Measurements from ENCODE around the gene CETN3.

The CETN3 gene

DNA sequence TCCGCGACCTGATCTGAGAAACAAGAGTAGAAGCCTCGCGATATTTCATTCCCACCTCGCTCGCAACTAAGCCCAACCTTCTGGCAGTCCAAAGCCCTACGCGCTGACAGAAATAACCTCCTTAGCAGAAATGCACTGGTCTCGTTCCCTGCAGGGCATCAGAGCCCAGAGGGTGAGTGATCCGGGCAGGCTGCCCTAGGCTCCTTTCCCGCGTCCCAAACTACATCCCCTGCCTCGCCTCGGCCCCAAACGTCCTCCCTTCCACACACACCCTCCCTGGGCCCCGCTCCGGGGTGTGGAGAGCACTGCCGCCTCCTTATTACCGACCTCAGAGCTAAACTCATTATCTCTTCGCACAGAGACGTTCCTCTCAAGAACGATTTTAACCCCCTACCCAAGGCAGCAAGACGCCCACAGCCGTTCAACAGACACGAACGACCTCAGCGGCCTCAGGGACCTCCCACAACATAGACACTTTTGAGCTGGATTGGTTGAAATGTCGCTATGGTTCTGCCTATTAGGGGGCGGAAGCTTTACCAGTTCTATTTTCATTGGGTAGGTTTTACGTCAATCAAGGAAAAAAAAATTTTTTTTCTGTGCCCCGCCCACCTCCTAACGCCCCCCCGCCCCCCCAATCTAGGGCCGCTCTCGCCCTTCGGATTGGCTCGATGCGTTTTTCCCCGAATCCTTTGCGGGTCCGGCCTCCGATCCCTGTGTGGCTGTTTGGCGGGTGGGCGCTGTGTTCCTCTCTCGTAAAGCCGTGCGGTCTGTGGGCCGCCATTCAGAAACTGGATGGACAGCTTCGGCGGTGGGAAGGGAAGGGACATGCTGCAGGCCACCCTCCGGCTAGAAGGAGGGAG, at the start of gene CETN3:
TSS of gene CETN3 (minus strand) at position 439 of the 860 bp plus-strand sequence. CDS start at position 344, 95 bp downstream.
- peak; percentile 87 for DNase-seq

DNA sequence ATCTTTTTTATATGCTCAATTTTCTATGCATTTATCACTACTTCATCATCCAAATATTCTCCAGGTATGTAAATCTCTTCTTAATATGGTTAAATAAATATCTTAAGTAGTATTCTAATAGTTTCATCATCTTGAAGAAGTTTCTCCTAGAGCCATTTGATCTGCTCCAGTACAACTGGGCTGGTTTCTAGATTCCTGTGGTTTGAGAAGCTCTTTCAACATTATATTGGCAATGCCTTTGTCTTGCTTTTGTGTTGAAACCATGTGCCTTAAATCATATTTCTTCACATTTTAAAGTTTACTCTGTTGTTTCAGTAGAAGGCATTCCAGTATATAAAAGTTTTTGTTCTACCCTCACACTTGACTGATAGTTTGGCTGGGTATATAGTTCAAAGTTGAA, 37.4 kb upstream of the CETN3 start:
- no peak for DNase-seq

DNA sequence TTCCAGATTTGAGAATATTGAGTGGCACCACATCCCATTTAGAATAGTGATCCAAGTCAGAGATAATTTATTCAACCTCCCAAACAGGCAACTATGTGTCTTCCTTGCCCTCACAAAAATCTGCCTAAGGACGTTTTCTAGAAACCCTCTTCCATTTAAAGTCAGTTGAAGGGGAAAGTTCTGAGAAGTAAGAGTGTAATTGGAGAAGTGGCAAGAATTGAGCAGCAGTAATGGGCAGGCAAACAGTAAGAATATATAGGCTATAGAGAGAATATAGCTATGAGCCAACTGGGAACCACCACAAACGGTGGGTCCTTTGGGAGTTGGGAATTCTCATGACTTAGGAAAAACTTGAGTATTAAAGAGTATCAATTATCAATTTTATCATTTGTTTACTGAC, 31.1 kb upstream of the CETN3 start:
- no peak for DNase-seq

DNA sequence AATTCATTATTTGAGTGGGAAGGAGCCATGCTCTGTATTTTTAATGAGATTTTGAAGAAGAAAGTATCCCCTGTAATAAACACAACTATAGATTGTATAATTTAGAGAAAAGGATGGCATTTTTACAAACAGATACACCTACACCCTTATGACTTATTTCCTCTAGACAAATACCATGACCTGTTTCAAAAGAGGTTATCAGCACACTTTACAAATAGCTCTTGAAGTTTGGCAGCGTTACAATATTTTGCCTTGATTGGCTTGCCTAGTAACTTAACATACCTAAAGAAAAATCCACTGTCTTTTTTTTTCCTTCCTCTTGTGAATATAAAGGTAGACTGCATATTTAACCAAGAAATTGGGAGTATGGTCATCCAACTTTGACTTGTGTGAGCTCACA, 28.5 kb upstream of the CETN3 start:
- DNase-seq, result no peak

DNA sequence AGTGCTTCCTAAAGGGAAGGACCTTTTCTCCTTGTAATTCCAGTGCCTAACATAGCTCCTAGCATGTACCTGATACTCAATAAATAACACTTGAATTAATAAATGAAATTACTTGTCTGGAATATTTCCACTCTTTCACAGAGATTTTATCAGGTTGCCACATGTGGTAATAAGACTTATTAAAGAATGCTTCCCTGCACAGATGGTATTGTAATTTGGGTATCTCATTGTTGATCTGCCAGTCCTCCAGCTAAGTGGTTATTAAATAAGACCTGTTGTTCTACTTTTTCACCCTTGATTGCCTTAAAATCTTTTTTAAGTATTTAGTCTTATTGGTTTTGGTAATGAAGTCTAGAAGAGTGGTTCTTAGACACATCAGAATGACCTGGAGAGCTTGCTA, 28.1 kb upstream of the CETN3 start:
- DNase-seq, result no peak

DNA sequence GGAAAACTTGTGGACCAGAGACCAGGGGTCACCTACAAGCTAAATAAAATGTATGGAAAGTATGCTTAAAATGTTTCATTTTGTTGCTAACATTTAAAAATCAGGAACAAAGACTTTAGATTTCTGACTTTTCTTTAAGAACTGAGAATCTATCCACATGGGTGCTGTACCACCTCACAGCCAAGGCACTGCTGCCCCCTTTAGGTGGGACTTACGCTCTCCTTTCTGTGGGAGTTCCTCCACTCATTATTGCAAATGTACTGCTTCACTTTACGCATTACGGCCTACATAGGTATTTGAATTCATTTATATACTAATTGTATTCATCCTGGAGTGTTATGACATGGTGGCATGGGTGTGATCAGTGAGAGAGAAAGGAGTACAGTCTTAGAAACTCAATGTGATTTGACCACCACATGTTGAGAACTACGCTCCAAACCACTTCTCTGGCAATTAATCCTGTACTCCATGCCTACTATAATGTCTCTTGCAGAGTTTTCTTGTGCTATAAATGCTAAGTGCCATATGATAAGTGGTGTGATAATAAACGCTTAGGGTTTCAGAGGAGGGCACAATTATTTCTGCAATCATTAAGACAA, 24.7 kb upstream of the CETN3 start:
- DNase-seq, result peak; percentile 40

DNA sequence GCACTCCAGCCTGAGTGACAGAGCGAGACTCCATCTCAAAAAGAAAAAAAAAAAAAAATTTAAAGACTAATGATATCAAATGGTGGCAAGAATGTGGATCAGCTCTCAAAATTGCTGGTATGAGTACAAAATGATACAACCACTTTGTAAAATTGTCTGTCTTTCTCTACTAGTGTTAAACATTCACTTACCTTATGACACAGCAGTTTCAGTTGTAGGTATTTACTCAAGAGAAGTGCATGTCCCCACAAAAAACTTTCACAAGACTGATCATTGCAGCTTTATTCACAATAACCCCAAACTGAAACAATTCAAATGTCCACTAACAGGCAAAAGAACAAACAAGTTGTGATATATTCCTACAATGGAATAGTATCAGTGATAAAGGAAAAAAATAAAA, 14.7 kb upstream of the CETN3 start:
- DNase-seq, result no peak

DNA sequence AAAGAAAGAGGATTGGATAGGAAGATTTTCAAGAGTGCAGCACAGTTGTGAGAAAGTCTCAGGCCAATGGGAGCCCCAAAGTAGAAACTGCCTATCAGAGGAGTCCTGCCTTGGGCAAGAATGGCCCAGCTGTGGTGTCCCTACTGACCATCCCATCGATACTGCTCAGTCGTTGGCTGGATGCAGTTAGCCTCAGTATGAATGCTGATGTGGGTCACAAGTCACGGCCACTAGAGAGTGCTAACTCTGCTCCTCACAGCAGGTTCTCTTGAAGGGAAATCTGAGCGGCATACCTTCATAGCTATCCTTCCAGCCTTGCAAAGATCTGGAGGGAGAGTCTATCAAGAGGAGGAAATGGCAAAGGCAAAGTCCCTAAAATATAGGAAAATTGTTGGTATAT, 11.6 kb upstream of the CETN3 start:
- DNase-seq, result no peak

DNA sequence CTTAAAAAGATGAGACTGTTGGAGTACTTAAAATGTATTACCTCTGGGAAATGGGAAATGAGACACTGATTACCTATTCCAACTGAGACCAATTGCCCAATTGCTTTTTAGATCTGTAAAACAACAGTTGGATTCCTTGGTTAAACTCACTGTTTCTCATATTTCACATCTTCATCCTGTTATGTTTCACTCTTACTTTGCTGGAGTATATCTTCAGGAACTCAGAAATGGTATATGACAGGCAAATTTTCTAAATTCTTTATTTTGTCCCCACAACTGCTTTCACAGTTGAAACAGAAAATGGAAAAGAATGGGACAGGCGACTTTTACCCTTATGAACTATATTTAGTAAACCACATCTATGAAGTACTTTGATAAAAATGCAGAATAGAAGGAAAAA, 8.7 kb upstream of the CETN3 start:
- no peak for DNase-seq

DNA sequence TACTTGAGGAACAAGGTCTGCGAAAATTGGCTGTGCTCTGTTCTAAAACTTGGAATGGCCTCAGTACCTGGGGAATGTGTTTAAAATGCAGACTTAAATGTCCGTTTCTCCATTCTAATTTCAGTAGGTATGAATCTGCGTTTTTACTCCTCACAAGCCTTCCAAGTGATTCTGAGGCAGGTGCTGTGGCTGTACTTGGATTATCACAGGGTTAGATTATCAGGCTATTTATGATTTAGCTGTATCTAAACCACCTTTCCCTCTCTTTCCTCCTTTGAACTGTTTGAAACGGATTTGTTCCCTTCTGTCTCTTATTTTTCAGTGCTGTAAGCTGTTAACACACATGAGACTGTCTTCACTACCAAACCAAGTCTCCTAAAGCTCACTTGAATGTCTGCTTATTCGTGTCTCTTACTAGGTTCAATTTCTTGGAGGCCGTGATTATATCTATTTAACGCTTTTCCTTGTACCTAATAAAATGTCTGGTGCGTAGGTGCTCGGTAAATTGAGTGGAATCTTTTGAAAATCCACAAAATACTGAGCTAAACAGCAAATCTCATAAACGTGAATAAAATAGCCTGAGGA, 714 bp upstream of the CETN3 start:
- no peak for DNase-seq

DNA sequence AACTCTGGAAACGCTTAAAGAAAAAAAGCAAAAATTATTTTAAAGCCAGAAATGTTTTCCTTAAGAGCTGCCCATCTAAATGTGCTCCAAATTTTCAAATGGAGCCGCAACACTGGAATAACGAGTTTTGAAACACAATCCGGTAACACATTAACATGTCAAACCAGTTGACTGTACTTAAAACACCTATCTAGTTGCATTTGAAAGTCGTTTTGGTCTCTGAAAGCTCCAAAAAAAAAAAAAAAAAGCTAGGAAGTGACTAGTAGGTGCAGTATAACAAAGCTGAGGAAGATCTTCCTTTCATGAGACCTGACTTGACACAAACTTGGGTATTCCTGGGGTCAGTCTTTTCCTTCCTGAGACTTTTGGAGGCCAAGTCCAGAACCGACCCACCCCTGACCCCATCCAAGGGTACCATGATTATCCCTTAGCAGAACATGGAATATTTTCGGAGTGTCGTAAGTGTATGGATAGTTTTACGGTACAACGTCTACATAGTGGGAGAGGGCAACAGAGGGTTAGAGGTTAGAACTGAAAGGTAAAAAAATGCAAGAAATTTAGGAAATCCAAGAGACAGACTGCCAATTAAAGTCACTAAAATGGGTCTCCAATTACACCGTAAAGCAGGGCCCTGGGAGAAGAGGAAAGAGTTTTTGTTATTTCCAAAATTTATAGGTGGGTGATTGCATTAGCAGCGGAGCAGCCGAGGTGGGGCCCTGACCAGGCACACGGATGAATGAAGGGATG, 812 bp downstream of the CETN3 start:
- DNase-seq, result no peak

DNA sequence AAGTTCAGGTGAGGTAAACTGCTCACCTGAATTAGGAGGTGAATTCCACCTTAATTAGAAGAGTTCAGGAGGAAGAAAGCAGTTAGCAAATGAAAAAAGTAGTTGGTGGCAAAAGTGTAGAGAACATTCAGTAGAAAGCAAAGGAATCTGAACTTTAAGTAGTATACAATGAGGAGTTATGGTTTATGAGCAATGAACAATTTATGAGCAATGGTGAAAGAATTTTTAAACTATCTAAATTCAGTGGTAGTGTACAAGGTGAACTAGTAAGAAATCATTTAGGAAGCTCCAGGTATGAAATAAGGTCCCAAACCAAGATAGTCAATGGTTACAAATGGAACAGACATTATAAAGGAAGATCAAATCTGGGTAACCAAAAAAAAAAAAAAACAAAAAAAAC, 3.1 kb downstream of the CETN3 start:
- no peak for DNase-seq

DNA sequence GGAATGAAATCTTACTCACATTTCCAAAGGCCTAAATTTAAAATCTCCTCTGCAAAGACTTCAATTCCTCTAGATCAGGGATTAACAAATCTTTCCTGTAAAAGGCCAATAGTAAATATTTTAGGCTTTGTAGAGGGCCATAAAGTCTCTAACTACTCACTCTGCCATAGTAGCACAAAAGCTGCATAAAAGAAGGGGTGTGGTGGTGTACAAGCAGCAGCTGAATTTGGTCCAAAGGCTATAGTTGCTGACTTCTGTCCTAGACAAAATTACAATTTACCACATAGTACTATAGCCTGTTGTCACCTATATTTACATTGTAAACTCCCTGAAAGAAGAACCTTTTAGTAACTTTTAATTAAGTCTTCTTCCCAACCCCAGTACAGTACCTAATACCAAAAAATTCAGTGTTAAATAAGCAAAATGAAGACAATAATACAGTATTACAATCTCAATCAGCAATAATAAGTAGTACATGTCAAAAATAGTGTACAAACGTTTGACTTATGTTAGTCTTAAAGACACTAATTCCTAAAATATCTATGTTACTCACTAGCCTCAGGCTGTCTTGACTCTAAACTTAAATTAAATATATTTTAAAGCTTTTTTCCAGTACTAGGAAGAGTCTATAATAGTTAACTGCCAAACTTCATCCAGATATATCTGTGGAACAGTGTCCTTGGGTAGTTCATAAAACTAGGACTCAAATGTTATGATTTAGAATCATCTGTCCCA, 6.9 kb downstream of the CETN3 start:
- no peak for DNase-seq

DNA sequence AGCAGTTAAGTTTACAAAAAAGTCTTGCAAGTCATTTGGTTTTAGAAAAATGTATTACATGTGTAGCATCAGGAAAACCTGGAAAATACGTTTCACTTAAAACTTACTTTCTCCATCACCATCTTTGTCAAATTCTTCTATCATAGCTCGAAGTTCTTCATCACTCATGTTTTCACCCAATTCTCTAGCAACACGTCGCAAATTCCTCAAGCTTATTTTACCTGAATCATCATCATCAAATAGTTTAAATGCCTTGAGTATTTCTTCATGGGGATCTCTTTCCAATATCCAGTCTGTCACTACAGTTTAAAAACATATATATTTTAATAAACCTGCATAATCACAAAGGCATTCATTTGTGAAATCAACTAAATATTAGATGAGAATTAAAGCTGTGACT, 10.3 kb downstream of the CETN3 start:
- no peak for DNase-seq

DNA sequence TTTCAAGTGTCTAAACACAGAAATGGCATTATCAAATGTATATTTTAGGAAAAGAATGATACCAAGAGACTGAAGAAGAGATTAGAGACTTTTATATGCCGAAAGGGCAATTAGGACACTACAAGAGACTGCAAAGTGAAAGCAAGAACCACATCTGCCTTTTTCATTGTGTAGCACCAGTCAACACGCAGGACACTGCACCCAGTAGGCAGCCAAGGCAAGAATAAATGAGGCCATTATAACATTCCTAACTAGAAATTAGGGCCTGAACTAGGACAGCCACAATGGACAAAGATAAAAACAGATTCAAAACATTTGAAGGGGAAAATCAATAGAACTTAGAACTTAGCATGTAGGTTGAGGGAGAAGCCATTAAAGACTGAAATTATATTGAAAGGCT, 10.8 kb downstream of the CETN3 start:
- no peak for DNase-seq

DNA sequence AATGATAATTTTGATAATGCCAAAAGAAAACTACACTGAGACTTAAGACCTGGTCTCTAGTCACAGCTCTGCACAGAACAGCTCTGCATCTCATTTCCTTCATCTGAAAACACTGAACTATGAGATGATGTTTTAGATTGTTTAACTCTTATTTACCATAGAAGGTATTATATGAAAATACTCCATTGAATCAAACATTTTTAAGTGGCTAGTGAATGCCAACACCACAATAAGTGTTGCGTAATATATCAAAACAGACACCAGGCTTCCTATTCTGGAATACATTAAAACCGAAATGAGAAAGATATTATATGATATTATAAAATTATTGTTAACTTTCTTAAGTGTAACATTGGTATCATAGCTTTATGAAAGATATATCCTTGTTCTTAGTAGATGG, 14.6 kb downstream of the CETN3 start:
- no peak for DNase-seq

DNA sequence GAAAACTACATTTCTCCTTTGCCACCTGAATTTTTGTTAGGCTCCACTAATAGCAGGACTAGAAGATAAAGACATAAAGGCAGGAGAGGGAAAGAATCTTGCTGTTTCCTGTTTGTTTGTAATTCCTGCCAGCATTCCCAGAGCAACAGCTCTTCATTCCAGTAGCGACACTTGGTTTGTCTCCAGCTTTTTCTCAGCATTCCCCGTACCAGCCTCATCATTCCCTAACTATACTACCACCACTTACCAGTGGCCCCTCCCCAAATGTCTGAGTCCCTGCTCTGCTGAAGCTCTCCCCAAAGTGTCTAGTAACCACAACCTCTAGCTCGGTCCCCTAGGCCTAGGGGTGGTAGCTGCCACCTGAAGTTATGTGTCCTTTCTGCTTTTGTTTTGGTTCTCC, 18.6 kb downstream of the CETN3 start:
- DNase-seq, result no peak

DNA sequence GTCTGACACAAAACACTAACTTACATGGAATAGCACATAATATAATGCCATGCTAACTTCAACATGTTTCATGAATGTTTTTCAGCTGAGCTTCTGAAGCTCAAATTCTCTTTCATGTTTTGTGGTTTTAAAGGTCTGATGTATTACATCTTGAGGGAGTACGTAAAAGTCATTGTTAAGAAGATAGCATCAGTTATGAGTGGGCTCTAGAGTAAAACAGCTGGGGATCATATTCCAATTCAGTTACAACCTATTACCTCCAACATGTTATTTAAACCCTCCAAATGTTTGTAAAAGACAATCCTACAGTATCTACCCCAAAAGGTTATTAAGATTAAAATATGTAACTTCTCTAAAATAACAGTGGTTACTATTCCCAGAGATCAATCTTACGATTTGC, 19.2 kb downstream of the CETN3 start:
- no peak for DNase-seq

DNA sequence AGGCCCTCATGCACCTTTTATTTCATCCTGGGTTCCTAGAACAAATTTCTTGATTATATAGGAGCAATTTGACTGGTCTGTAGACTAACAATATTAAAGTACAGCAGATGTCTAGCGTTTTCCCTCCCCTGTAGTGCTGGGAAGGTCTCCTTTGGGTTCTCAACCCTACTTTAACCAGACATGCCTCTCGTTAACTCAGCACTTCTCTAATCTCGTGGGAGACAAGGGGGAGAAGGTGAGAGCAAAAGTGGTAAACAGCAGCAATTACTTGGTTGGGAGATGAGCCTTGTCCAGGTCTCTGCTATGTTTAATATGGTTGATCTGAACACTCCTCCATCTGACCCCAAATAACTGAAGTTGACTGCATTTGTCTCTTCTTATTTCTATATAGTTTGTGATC, 22.0 kb downstream of the CETN3 start:
- no peak for DNase-seq

DNA sequence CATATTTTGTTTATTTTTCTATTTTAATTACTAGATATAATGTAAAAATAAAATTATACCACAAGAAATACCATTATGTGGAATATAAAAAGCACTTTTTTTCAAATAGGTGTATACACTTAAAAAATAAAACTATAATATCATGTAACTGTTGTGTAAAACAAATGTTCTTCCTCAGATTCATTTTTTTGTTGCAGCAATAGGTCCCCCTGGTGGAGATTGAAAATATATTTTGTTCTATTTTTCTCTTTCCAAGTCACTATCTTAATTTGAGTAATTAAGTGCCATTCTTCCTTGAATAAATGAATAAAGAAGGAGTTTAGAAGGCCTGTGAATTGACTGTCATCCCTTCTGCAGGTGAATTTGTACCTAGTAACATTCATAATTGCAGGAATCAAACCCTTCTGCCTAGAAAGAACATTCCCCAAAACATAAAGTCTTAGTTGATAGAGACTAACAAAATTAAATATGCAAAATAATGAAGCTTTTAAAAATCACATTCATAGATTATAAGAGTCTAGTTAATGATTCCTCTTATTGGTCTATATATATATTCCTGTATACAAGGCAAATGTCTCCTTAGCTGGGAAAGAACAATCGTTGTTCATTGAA, 23.4 kb downstream of the CETN3 start:
- no peak for DNase-seq

DNA sequence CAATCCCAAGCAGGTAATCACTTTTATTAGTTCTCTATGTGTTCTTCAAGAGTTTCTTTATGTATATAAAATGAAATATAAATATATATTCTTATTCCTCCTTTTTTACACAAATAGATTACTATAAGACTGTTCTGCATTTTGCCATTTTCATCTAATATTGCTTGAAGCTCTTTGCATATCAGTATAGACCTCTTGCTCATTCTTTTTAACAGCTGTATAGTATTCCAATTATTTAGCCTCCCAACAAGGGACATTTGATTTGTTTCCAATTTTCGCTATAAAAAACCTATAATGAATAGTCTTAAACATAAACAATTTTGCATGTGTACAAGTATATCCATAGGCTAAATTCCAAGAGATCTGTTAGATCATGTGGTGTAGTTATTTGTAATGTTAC, 25.2 kb downstream of the CETN3 start:
- DNase-seq, result no peak

DNA sequence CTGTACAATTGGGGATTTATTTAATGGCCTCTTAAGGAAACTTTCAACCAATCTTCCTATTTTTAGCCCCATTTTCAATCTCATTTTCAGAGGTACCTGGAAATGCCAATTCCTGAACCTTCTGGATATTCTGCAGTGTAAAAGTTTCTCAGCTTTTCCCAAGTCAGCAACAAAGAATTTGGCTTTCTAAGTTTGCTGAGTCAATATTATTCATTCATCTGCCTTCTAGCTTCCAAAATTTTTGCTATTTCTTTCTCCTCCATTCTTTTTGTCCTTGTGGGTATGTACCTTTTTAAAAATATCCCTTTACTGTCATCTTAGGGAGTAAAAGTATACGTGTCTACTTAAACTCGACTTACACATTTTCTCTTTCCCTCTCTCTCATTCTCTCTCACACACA, 25.7 kb downstream of the CETN3 start:
- no peak for DNase-seq
